H54 (cell line): ENCODE data around the gene PLEKHA7.

Source experiments
- DNase-seq: peaks from one replicate; pipeline ENCODE4 v3.0.0; 2011; ENCODE audit warnings: low spot score, mixed read lengths; ENCODE audit not compliant: insufficient read length
- FAIRE-seq: peaks from 3 replicates; lab custom pipeline; 2011; peaks lifted over from hg19 to GRCh38; lab: Jason Lieb, UNC
- POLR2A ChIP-seq: IDR thresholded peaks from 2 replicates; pipeline ENCODE4 v1.6.1; 2011; ENCODE audit warnings: low read depth, mild to moderate bottlenecking, low read length

Gene PLEKHA7

GRCh38 chr11:16962146-16962545 is 52.1 kb downstream of the PLEKHA7 start:
- no peak for FAIRE-seq
- no peak for TF ChIP-seq POLR2A
- DNase-seq, result no peak

GRCh38 chr11:16960250-16960649 is 54.0 kb downstream of the PLEKHA7 start:
- FAIRE-seq, result no peak
- DNase-seq, result no peak
- TF ChIP-seq POLR2A, result no peak

GRCh38 chr11:16959602-16960001 is 54.6 kb downstream of the PLEKHA7 start:
- FAIRE-seq, result no peak
- TF ChIP-seq POLR2A, result no peak
- DNase-seq, result no peak

GRCh38 chr11:16958833-16959232 is 55.4 kb downstream of the PLEKHA7 start:
- DNase-seq (no peak), FAIRE-seq (no peak)
- no peak for TF ChIP-seq POLR2A

- no peak for DNase-seq
- FAIRE-seq, result no peak
- TF ChIP-seq POLR2A, result no peak
These were observed 57.6 kb downstream of the PLEKHA7 start for GRCh38 chr11:16956538-16957153.

- no peak for TF ChIP-seq POLR2A
- FAIRE-seq, result no peak
- DNase-seq, result no peak
These were observed 60.6 kb downstream of the PLEKHA7 start for GRCh38 chr11:16953663-16954062.

- DNase-seq (no peak), FAIRE-seq (no peak)
- no peak for TF ChIP-seq POLR2A
These were observed 67.5 kb downstream of the PLEKHA7 start for GRCh38 chr11:16946477-16947282.

- peak; percentile 64 for DNase-seq
- no peak for TF ChIP-seq POLR2A
- no peak for FAIRE-seq
These were observed 68.3 kb downstream of the PLEKHA7 start for GRCh38 chr11:16945671-16946469.

- FAIRE-seq (no peak), DNase-seq (no peak)
- TF ChIP-seq POLR2A, result no peak
These were observed 71.3 kb downstream of the PLEKHA7 start for GRCh38 chr11:16942911-16943310.

- no peak for DNase-seq
- no peak for TF ChIP-seq POLR2A
- no peak for FAIRE-seq
These were observed 71.9 kb downstream of the PLEKHA7 start for GRCh38 chr11:16942342-16942741.

GRCh38 chr11:16941935-16942334 is 72.3 kb downstream of the PLEKHA7 start:
- DNase-seq (no peak), FAIRE-seq (no peak)
- no peak for TF ChIP-seq POLR2A

- TF ChIP-seq POLR2A, result no peak
- FAIRE-seq (no peak), DNase-seq (no peak)
These were observed 76.2 kb downstream of the PLEKHA7 start for GRCh38 chr11:16938061-16938460.

- DNase-seq (no peak), FAIRE-seq (no peak)
- TF ChIP-seq POLR2A, result no peak
These were observed 77.6 kb downstream of the PLEKHA7 start for GRCh38 chr11:16936643-16937042.
